Measurements from ENCODE around the gene GALNT2. TPM values are rescaled to one million over a fixed set of nuclear protein-coding genes. Genes with fewer than 3 reads are reported as not detected.

Gene GALNT2
- total and polyA plus RNA-seq, 8 donors = 18.3 to 118 (median 57.3) TPM

- 55 to 60% methylated on average over 23 of the region's 23 CpGs for whole genome bisulfite sequencing, 2 donors
- Histone ChIP-seq H3K27me3 (no peaks in the 10 kb centered on the region), H3K4me1 (no peaks in the 10 kb centered on the region), H3K4me3 (no peak overlapping the region), H3K36me3 (peaks cover 0 to 9% (median 0%) of the 10 kb centered on the region in 3 donors), H3K27ac (no peak overlapping the region), H3K9me3 (no peaks in the 10 kb centered on the region)
- TF ChIP-seq CTCF (IDR thresholded peaks at IDR 0.05) = no peak
- intact Hi-C loops (cut with DNase I) = loop anchor here in 1 of 3 donors (10.0 kb wide), 1 partner anchor 663 kb away; no protein-coding TSS in a partner anchor
- DNase-seq = peak in 3 of 6 donors; percentile 42 to 67 (median 59)
- peak in 2 of 4 donors; percentile 23 to 52 for ATAC-seq
- no peak for FAIRE-seq
Observed at GRCh38 chr1:230317823-230318819, 251.1 kb downstream of the GALNT2 start.

GRCh38 chr1:230319014-230319747 is 252.1 kb downstream of the GALNT2 start:
- peaks cover 0 to 13% (median 0%) of the 10 kb centered on the region in 3 donors for H3K36me3 ChIP-seq
- no peaks in the 10 kb centered on the region for H3K27me3 ChIP-seq
- no peak for FAIRE-seq
- no peak for TF ChIP-seq CTCF (IDR thresholded peaks at IDR 0.05)
- intact Hi-C loops (cut with DNase I) = loop anchor here in 1 of 3 donors (10.0 kb wide), 1 partner anchor 664 kb away; no protein-coding TSS in a partner anchor
- no peak overlapping the region for H3K27ac ChIP-seq
- H3K9me3 ChIP-seq = no peaks in the 10 kb centered on the region
- WGBS, 2 donors = 93 to 96% methylated on average over 17 of the region's 17 CpGs
- ATAC-seq = no peak
- H3K4me3 ChIP-seq = no peak overlapping the region
- peak in 1 of 6 donors; percentile 35 for DNase-seq
- H3K4me1 ChIP-seq = no peaks in the 10 kb centered on the region

GRCh38 chr1:230320804-230321203 is 253.8 kb downstream of the GALNT2 start:
- no peak for FAIRE-seq
- Histone ChIP-seq H3K27me3 (no peaks in the 10 kb centered on the region), H3K4me1 (no peaks in the 10 kb centered on the region), H3K4me3 (no peak overlapping the region), H3K36me3 (peaks cover 0 to 21% (median 0%) of the 10 kb centered on the region in 3 donors), H3K9me3 (no peaks in the 10 kb centered on the region), H3K27ac (no peak overlapping the region)
- DNase-seq = no peak
- intact Hi-C loops (cut with DNase I) = no loop called here
- no peak for ATAC-seq
- TF ChIP-seq CTCF (IDR thresholded peaks at IDR 0.05) = no peak
- WGBS, 2 donors = 86 to 94% methylated on average over 4 of the region's 4 CpGs

- Histone ChIP-seq H3K4me1 (no peaks in the 10 kb centered on the region), H3K36me3 (peaks cover 0 to 21% (median 0%) of the 10 kb centered on the region in 3 donors), H3K27ac (no peak overlapping the region), H3K4me3 (no peak overlapping the region), H3K27me3 (no peaks in the 10 kb centered on the region), H3K9me3 (no peaks in the 10 kb centered on the region)
- DNase-seq (no peak), FAIRE-seq (no peak), ATAC-seq (no peak)
- no peak for TF ChIP-seq CTCF (IDR thresholded peaks at IDR 0.05)
- WGBS, 2 donors = 95 to 97% methylated on average over 9 of the region's 9 CpGs
- intact Hi-C loops (cut with DNase I) = no loop called here
Observed at GRCh38 chr1:230321341-230321740, 254.3 kb downstream of the GALNT2 start.

Data from pancreas (tissue), 10 donors.